ENCODE data around the gene MICA.
"Not testable (repeated sequence)": the region's sequence is repeated elsewhere in the genome, so short reads cannot be mapped to it uniquely, and the experiment has no call there.

MICA gene

GRCh38 chr6:31403283-31404060 is at the start of gene MICA:
TSS of gene MICA (plus strand) at chr6:31403595. CDS start at chr6:31403633, 38 bp downstream.
- peak; percentile 14 for DNase-seq

- no peak for DNase-seq
These were observed 49.1 kb upstream of the MICA start for GRCh38 chr6:31354158-31354863.

GRCh38 chr6:31354864-31355582 is 48.4 kb upstream of the MICA start:
- no peak for DNase-seq

GRCh38 chr6:31355583-31355948 is 47.8 kb upstream of the MICA start:
- DNase-seq, result no peak

GRCh38 chr6:31356216-31356945 is 47.0 kb upstream of the MICA start:
- no peak for DNase-seq

- peak; percentile 55 for DNase-seq
These were observed 46.4 kb upstream of the MICA start, which contains the start of gene HLA-B for GRCh38 chr6:31356946-31357466. TSS of gene HLA-B (minus strand) at chr6:31357179. CDS start at chr6:31357158, 21 bp downstream.

GRCh38 chr6:31357886-31358285 is 45.5 kb upstream of the MICA start:
- no peak for DNase-seq

- DNase-seq, result no peak
These were observed 45.1 kb upstream of the MICA start for GRCh38 chr6:31358302-31358701.

- DNase-seq, result no peak
These were observed 43.8 kb upstream of the MICA start for GRCh38 chr6:31359581-31359980.

- DNase-seq, result no peak
These were observed 40.6 kb upstream of the MICA start for GRCh38 chr6:31362751-31363150.

- DNase-seq, result no peak
These were observed 39.6 kb upstream of the MICA start for GRCh38 chr6:31363811-31364210.

GRCh38 chr6:31365864-31366263 is 37.5 kb upstream of the MICA start:
- DNase-seq, result no peak

GRCh38 chr6:31366693-31367470 is 36.5 kb upstream of the MICA start:
- peak; percentile 63 for DNase-seq

GRCh38 chr6:31368461-31368860 is 34.9 kb upstream of the MICA start:
- DNase-seq, result no peak

GRCh38 chr6:31374118-31374517 is 29.3 kb upstream of the MICA start:
- not testable (repeated sequence) for DNase-seq

GRCh38 chr6:31375699-31376098 is 27.7 kb upstream of the MICA start:
- DNase-seq, result no peak

GRCh38 chr6:31377029-31377428 is 26.4 kb upstream of the MICA start:
- DNase-seq, result no peak

GRCh38 chr6:31378062-31378720 is 25.2 kb upstream of the MICA start:
- no peak for DNase-seq

- no peak for DNase-seq
These were observed 24.7 kb upstream of the MICA start for GRCh38 chr6:31378721-31379103.

- DNase-seq, result no peak
These were observed 23.5 kb upstream of the MICA start for GRCh38 chr6:31379850-31380249.

- no peak for DNase-seq
These were observed 21.7 kb upstream of the MICA start for GRCh38 chr6:31381666-31382065.

Measured in KG1 (cell line).